Right lobe of liver (tissue), 4 donors: Measurements from ENCODE around the gene DIO3.

Source experiments
- POLR2A ChIP-seq: fragments of 450-650 bp; IDR thresholded peaks from one replicate; pipeline ENCODE4 v1.6.1; 2017; ENCODE audit warnings: antibody characterized with exemption, mild to moderate bottlenecking
- TF ChIP-seq, protein P1 (sequence below), 4 donors: fragments of 200-600 bp in 3 of 4; fragments of 450-650 bp in 1 of 4; IDR thresholded peaks; one replicate each; pipeline versions ENCODE4 v1.5.1 to v1.8.0; 2016 to 2022; ENCODE audit warnings: antibody characterized with exemption in 4 of 4, mild to moderate bottlenecking in 2 of 4
- donor health status: DM: no; HTN: no; CAD: no.
- donor health status: DM: no; HTN: no; CAD: no.
- donor health status: DM: no; HTN: yes; CAD: no.

DNA sequence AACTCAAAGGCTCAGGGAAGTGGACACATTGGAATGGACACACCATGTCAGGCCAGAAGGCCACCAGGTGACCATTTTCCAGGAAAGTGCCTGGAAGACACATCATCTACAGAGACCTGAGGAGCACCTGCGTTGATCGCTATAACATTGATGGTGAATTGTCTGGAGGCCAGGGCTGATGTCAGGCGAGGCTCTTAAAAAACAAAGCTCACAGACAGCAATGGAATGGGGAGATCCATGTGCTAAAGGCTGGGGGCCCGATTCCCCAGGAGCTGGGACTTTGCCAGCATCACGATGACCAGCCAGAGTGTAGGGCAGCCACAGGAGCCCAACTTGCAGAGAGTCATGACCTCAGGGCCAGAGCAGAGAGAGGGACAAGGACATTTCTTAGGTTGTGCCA, 30.3 kb downstream of the DIO3 start:
- TF ChIP-seq, protein P1, sequence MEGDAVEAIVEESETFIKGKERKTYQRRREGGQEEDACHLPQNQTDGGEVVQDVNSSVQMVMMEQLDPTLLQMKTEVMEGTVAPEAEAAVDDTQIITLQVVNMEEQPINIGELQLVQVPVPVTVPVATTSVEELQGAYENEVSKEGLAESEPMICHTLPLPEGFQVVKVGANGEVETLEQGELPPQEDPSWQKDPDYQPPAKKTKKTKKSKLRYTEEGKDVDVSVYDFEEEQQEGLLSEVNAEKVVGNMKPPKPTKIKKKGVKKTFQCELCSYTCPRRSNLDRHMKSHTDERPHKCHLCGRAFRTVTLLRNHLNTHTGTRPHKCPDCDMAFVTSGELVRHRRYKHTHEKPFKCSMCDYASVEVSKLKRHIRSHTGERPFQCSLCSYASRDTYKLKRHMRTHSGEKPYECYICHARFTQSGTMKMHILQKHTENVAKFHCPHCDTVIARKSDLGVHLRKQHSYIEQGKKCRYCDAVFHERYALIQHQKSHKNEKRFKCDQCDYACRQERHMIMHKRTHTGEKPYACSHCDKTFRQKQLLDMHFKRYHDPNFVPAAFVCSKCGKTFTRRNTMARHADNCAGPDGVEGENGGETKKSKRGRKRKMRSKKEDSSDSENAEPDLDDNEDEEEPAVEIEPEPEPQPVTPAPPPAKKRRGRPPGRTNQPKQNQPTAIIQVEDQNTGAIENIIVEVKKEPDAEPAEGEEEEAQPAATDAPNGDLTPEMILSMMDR (IDR thresholded peaks at IDR 0.05): no peak
- no peak for TF ChIP-seq POLR2A
